GM21528 (cell line): Measurements from ENCODE around the gene PCBP2.
"Not testable (repeated sequence)": the region's sequence is repeated elsewhere in the genome, so short reads cannot be mapped to it uniquely, and the experiment has no call there.

Experiments used
- ATAC-seq: cut with Tn5 transposase; IDR thresholded peaks from one replicate; pipeline ENCODE4 v1.9.1; 2021; ENCODE audit warnings: mild to moderate bottlenecking, moderate library complexity; ENCODE audit not compliant: unreplicated experiment, low FRiP score

Gene PCBP2

DNA sequence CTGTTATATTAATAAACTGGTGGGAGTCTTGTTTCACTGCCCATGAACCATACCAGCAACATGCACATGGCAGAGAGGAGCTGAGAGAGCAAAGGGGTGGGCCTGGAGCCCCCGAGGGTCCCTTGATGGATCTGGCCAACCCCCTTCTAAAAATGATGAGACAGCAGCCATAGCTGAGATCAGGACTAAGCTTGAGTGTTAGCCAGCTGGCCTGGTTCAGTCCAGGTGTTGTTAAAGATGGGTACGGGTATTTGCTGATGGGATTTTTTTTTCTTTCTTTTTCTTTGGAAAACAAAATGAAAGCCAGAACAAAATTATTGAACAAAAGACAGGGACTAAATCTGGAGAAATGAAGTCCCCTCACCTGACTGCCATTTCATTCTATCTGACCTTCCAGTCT, 16.0 kb downstream of the PCBP2 start:
- no peak for ATAC-seq

DNA sequence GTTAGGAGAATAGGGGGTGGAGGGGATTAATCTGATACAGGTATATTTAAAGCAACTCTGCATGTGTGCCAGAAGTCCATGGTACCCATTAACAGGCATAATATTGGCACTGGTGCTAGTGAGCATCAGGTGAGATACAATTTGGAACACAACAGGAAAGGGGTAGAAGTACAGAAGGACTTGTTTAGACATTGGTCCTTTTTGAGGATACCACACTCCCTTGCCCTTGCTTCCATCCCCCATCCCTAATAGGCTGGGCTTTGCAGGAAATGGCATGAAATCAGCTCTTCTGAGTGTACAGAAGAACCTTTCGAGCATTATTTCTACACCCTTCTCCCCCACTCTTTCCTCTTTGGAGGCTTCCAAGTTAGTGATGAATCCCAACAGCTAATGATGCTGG, 16.4 kb downstream of the PCBP2 start:
- no peak for ATAC-seq

DNA sequence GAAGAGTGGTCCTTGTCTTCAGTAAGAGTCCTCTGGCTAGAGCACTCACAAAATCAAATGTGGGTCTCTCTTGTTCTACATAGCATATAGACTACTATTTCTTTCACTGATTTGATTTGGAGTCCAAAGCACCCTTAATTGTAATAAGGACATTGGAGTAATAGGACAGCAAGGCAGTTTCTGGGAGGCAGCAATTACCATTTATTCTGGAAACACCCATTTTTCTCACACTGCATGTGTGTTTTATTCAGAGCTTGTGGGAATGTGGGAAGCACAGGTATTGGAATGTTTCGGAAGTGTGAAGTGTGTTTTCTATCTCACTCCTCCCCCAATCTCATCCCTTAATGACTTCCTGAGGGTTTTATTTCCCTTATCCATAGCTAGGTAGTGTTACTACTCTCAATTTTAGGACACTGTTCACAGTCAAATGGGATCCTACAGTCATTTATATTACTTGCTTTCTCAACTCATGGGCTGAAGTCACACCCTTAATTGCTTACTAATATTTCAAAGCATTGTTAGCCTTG, 20.2 kb downstream of the PCBP2 start:
- ATAC-seq = no peak

DNA sequence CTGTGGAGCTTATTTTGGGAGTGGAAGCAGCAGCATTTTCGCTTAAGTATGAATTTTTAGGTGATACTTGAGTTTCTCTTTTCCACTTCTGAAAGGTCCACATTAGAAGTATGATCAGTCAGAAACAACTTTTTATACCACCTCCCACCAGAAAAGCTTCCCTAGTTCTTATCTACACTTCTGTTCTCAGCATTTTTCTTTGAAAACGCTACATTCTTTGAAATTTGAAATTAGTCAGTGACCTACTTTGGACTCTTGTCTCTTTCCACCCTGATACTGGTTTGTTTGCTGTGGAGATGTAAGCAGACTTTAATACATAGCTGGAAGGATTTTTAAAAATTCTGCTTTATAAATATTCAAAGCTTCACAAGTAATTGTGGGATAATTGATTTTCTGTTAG, 22.2 kb downstream of the PCBP2 start:
- ATAC-seq = no peak

DNA sequence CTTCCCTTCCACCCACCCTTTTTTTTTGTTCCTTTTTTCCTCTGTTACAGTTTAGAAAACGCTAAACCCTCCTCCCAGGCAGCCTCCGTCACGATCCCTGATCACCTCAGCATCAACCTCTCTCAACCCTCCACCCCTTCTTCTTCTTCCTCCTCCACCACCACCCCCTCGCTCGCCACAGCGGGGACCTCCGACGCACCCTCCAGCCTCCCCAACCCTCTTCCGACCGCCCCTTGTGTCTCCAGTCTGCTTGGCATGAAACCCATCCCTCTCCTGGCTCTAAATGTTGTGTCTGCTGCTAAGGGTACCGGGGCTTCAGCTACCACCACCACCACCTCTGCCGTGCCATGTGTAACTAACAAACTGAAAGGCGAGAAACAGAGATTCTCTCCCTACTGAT, 22.9 kb downstream of the PCBP2 start:
- no peak for ATAC-seq

DNA sequence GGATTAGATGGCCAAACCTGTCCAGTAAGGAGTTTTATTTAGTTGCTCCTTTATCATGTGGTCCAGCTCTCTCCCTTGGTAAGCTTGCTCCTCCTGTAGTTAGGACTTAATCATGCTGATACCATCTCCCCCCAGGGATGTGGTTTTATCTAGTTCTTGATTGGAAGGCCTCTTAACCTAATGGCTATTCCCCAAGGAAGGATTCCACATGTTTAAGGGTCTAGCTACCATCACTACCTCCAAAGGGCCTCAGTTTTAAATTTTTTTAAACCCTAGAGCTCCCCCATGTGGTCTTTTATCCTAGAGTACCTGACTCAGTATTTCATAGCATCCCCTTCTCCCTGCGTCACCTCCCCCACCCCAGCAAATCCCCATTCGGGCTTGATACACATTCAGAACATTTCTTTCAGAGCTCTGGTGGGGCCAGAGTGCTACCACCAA, 24.9 kb downstream of the PCBP2 start:
- no peak for ATAC-seq

DNA sequence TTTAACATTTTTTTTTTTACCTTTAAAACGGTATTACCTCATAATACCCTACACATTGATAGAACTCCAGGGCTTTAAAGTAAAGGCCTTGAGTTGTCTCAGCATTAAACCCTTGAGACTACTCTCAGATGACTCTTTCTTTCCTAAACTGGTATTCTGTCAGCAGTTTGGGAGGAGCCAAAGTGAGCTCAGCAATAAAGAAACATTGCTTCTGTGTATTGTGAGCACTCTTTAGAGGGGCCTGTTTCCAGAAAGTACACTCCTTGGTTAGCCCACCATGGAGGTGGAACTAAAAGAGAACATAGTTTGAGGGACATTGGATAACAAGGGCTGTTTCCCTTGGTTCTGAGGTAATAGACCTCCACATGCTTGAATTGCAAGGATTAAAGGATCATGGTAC, 27.0 kb downstream of the PCBP2 start:
- no peak for ATAC-seq

DNA sequence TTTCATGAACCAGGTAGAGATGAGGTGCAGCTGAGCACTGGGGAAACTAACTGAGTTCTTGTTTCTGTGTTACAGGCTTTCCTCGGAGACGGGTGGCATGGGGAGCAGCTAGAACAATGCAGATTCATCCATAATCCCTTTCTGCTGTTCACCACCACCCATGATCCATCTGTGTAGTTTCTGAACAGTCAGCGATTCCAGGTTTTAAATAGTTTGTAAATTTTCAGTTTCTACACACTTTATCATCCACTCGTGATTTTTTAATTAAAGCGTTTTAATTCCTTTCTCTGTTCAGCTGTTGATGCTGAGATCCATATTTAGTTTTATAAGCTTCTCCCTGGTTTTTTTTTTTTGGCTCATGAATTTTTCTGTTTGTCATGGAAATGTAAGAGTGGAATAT, 27.4 kb downstream of the PCBP2 start:
- no peak for ATAC-seq

DNA sequence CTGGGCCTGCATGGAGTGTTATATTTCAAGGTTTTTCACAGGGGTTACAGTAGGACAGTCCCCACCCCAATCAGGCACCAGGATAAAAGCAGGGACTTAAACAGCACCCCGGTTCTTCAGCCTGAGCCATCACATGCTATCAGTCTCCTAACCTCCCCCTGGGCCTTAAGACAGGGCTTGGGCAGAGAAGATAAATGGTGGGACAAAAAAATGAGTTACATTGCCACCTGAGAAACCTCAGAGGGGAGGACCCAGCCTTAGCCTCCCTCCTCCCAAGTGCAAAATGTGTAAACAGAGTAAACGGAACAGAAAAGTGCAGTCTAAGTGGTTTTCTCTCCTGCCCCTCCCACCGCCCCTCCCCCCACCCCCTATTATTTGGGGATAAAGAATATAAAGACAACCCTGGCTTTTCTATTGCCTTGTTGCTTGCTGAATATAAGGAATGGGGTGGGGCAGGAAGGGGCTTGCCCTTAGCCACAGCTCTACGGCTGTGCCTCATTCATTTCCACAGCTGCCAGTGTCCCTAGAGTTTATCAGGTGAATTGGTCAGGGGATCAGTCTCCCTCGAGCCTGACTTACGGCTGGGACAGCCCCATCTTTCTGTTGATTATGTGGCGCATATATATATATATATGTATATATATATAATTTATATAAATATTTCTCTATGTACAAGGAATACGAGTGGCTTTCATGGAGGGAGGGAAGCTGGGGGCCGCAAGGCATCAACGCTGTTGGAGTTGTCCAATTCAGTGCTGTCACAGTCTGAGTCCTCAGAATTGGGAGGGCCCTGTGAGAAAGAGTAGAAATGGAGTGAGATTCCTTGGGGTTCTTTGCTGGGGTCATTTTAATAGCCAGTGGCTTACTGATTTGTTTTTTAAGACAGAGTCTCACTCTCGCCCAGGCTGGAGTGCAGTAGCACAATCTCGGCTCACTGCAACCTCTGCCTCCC, 28.9 kb downstream of the PCBP2 start:
- no peak for ATAC-seq

DNA sequence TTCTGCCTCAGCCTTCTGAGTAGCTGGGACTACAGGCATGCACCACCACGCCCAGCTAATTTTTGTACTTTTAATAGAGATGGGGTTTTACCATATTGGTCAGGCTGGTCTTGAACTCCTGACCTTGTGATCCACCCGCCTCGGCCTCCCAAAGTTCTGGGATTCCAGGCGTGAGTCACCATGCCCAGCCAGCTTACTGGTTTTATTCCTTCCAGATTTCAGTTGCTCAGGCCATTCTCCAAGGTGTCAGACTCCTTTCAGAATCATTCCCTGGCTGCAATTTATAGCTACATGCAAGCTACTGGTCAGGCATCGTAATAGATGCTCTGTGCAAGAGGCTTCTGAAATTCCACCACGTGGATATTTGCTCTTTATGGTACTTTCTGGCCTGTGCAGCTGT, 29.6 kb downstream of the PCBP2 start:
- not testable (repeated sequence) for ATAC-seq

DNA sequence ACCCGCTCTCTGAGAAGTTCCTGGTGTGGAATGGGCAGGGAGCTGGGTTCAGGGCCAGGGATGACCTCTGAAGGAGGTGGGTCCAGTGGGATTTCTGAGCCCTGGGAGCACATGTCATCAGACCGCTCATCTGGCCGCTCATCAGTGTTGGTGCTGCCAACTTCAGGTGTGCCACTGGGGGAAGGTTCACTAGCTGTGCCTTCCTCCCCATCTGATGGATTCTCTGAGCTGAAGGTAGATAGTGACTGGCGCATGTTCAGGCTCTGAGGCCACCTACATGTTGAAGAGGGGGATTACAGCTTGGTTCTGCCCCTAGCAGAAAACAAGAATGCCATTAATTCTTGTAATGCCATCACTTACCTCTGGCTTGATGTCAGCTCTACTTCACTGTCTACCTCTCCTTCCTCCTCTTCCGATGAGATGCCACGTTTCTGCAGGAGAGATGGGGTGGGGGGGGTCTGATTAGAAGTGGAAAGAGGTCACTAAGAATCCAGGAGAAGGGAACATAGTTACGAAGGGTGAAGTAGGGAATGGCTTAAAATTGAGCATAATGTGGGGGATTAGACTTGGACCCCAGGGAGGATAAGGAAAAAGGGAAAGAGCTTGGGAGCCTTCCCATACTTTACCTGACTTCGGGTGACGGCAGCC, 30.2 kb downstream of the PCBP2 start:
- no peak for ATAC-seq

DNA sequence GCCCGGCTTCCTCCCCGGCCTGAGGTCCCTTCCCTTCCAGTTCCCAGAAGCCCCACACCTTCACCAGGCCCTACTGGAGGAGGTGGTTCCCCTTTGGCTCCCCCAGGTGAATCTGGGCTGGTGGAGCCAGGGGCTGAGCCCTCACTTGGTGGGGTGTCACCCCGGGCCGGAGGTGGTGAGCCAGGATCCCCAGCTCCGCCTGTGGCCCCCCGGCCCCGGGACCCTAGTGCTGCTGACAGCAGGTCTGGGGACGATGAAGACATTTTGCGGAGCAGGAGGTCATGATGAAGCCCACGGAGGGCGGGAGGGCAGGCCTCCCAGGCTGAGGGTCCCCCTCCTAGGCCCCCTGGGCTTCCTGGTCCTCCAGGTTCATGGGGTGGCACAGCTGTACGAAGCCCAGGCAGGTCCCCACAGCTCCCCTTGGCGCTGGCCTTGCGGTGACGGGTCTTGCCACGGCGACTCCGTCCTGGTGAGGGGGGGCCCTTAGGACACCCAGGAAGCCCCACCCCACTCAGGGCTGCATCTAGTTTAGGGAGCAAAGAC, 30.8 kb downstream of the PCBP2 start:
- no peak for ATAC-seq

DNA sequence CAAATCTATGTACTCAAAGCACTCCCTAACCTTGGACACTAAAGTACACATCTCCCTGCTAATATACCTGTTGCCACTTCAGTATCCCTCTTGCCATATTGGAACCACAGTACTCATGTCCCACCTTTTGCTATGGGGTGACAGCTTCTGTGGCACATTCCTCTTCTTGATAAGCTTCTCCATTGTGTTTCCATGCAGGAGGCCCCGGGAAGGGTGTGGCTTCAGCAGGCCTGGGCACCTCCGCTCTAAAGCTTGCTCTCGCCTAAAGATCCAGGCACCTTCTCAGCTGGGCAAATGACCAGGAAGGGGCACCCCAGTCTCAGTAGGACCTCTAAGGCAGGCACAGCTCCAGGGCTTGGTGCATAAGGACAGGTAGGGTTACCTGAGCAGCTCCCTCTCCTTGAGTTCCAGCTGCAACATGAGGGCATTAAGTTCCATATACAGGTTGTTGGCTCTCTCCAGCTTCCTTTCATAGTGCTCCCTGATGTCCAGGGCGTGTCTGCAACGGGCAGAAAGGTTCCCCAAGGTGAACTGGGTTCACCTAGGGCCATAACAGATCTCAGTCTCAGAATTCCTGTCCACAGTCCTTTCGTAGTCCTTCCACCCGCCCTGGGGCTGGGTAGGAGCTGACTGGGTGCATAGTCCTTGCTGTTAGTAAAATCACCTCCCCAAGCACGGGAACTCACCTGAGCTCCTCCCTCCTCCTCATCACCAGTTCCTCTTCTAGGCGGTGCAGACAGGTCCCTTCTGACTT, 31.5 kb downstream of the PCBP2 start:
- ATAC-seq = no peak

DNA sequence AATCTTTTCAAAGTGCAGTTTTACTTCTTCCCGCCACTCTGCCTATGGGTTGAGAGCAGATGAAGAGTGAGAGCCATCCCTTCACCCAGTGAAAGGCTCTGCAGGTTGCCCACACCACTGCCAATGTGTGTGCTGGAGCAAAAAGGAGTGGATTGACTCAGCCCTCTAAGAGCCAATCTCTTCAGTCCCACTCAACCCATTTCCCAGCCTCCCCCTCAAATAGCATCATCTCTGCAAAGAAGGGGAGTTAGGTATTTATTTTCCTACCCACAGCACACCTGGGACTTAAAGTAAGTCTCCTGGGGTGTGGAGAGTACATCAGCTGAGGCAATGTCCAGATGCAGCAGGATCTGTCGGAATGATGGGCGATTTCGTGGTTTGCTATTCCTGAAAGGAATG, 32.1 kb downstream of the PCBP2 start:
- no peak for ATAC-seq

DNA sequence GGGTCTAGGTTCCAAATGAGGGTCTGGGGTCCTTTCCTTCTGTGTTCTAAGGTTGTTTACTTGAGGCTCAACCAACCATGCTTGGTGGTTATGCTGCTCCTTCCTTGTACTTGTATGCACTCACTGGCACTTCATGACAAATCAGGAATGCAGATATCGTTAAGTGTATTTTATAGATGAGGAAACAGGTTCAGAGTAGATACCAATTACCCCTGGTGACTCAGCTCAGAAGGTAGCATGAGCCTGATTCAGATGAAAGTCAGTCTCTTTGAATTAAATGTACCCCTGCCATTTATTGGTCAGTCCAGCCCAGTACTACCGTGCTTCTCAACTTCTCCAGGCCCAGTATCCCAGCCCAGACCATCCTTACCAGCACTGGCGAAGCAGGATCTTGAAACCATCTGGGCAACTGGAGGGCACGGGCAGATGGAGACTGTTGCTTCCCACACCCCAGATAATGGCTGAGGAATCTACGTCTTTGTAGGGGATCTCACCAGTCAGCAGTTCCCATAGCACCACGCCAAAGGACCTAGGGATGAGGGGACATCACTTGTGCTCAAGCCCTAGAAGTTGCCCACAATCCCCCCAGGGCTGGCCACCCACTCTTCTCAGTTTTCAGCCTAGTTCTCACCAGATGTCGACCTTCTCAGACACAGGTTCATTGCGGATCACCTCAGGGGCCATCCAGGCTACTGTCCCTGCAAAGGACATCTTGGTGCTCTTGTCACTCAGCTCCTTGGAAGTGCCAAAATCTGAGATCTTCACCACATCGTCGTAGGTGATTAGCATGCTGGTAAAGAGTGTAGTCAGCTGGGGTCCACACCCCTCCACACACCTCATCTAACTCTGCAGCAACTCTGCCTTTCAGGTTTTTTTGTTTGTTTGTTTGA, 33.0 kb downstream of the PCBP2 start:
- ATAC-seq = no peak

DNA sequence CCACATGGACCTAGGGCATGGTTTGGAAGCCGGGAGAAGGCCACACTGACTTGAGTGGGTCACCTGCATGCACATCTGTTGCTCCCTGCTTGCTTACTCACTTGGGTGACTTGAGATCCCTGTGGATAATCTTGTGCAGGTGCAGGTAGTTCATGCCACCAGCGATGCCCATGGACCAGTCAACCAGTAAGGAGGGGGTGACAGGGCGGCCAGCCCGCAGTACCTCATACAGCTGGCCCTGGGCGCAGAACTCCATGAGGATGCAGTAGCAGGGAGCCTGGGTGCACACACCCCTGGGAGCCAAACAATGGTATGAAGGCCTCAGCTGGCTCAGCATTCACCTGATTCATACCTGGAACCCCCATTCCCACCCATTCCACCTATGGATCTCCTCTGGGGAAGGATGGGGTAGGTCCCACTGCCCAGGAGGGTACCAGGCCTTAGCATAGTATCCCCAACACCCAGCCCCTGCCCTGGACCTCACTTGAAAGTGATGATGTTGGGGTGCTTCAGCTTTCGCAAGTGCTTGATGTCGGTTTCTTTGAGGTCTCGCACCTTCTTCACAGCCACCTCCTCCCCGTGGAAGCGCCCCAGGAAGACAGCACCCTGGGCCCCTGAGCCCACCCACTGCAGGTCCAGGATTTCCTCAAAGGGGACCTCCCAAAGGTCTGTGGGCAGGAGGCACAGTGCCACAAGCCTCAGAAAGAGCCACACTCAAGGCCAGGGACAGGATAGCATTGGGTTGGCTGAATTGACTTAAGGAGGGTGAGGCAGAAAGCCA, 34.2 kb downstream of the PCBP2 start:
- ATAC-seq = no peak

DNA sequence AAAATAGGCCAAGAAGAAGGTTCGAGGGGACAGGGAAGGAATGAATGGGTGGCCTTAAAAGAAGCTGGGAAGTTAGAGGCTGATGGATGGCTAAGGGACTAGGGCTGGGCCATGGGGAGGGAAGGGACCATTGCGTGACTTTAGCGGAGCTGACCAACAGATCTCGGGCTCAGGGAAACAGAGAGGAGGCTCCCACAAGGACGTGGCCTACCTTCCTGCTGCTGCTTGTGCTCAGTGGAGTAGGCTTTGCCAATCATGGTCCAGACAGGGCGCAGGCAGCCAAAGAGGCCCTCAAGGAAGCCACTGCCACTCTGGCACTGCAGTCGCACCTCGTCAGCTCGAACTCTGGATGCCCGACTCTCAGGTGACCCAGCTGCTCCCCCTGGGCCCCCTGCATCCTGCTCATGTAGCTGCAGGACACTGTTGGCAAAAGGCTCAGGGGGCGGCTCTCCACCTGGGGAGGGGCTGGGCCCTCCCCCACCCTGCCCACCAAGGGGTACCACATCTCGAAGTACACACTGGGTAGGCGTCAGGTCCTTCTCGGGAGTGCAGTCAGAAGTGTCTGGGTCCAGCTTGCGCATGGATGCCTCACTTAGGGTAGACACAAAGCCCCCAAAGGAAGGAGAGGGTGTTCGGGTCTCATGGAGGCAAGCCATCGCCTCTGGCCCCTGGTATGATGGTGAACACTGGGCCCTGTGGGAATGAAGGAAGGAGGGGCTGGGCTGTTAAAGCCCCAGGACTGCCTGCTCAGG, 35.0 kb downstream of the PCBP2 start:
- ATAC-seq = no peak

DNA sequence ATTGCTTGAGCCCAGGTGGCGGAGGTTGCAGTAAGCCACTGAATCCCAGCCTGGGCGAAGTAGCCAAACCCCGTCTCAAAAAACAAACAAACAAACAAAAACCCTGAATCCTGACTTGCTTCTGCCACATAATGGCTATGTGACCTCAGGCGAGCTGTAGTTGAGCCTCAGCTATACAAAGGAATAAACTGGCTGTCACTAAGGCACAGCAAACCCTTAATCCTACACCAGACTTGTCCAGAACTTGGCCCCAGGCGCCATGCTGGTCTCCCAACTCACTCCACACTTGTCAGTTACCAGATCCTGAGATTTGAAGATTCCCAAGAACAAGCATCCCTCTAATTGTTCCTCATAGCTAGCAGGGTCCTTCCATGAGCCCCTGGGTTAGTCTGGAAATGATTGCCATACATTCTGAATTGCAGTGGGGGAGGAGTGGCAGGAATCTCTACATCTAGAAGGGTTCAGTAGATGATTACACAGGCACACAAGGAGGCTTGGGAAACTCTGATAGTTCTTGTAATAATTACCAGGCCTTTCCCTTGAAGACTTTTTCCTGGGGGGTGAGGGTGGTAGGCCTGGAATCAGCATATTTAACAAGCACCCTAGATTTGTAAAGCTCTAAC, 37.5 kb downstream of the PCBP2 start:
- no peak for ATAC-seq
